ENCODE measurements around the gene SYT14.

Gene SYT14

DNA sequence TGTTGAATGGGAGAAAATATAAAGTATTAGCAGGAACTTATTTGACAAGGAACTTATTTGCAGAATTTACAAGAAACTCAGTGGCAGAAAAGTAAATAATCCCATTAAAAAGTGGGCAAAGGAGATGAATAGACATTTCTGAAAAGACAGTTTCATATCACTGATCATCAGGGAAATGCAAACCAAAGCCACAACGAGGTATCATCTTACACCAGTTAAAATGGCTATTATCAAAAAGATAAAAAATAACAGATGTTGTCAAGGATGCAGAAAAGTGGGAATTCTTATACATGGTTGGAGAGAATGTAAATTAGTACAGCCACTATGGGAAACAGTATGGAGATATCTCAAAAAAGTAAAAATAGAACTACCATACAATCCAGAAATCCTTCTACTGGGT, 61.0 kb downstream of the SYT14 start:
- peak; percentile 61 for ATAC-seq

GRCh38 chr1:210001751-210002150, 63.7 kb downstream of the SYT14 start:
- ATAC-seq: peak; percentile 33; the same call in 1 of the 3 replicates
- TF ChIP-seq RARB (CRISPR knock-in tag; IDR thresholded peaks at IDR 0.05) (no peak), TSHZ2 (CRISPR knock-in tag; IDR thresholded peaks at IDR 0.05) (no peak), ZNF565 (CRISPR knock-in tag; conservative IDR thresholded peaks at IDR 0.05; ENCODE audit: low read depth) (no peak), ZNF70 (CRISPR knock-in tag; IDR thresholded peaks at IDR 0.05) (no peak), GLIS3 (CRISPR knock-in tag; IDR thresholded peaks at IDR 0.05) (no peak), ZFP3 (CRISPR knock-in tag; IDR thresholded peaks at IDR 0.05) (no peak), POU6F1 (CRISPR knock-in tag; IDR thresholded peaks at IDR 0.05; ENCODE audit: borderline replicate concordance, low read depth) (no peak)
- TF ChIP-seq, protein P1, sequence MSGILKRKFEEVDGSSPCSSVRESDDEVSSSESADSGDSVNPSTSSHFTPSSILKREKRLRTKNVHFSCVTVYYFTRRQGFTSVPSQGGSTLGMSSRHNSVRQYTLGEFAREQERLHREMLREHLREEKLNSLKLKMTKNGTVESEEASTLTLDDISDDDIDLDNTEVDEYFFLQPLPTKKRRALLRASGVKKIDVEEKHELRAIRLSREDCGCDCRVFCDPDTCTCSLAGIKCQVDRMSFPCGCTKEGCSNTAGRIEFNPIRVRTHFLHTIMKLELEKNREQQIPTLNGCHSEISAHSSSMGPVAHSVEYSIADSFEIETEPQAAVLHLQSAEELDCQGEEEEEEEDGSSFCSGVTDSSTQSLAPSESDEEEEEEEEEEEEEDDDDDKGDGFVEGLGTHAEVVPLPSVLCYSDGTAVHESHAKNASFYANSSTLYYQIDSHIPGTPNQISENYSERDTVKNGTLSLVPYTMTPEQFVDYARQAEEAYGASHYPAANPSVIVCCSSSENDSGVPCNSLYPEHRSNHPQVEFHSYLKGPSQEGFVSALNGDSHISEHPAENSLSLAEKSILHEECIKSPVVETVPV (CRISPR knock-in tag; IDR thresholded peaks at IDR 0.05): no peak

More for the DNA sequence above, 61.0 kb downstream of the SYT14 start:
- TF ChIP-seq ZFP30 (CRISPR knock-in tag; IDR thresholded peaks at IDR 0.05) (no peak), GLIS3 (CRISPR knock-in tag; IDR thresholded peaks at IDR 0.05) (no peak)

GRCh38 chr1:210003501-210003900, 65.5 kb downstream of the SYT14 start:
- ATAC-seq: 0 out of 3 replicates have a peak, but pooled peaks have one; percentile 30
- no peak for TF ChIP-seq ISL1 (CRISPR knock-in tag; IDR thresholded peaks at IDR 0.05)
- TF ChIP-seq, protein P1 (CRISPR knock-in tag; IDR thresholded peaks at IDR 0.05): no peak
- no peak for TF ChIP-seq RARB (CRISPR knock-in tag; IDR thresholded peaks at IDR 0.05)
- TF ChIP-seq GLIS3 (CRISPR knock-in tag; IDR thresholded peaks at IDR 0.05): no peak

DNA sequence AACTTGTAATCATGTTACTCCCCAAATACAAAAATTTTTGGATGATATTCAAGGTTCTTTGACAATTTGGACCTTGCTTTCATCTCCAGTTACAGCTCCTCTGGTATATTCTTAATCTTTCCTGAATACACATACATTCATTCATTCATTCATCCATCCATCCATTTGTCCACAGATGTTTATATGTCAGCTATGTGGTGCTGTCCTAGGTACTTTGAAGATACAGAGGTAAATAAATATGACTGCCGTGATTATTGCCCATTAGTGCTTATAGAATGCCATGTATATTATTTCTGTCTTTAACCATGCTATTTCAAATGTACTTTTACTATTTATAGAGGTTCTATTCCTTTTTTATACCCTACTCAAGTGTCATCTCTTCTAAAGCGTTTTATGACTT, 72.1 kb downstream of the SYT14 start:
- ATAC-seq: no peak
- TF ChIP-seq OSR1 (CRISPR knock-in tag; IDR thresholded peaks at IDR 0.05) (no peak), SNAI2 (CRISPR knock-in tag; IDR thresholded peaks at IDR 0.05) (no peak), RARB (CRISPR knock-in tag; IDR thresholded peaks at IDR 0.05) (no peak), ZNF565 (CRISPR knock-in tag; conservative IDR thresholded peaks at IDR 0.05; ENCODE audit: low read depth) (no peak), ISL1 (CRISPR knock-in tag; IDR thresholded peaks at IDR 0.05) (no peak), TOX (CRISPR knock-in tag; IDR thresholded peaks at IDR 0.05; ENCODE audit: borderline replicate concordance) (no peak), ZFP3 (CRISPR knock-in tag; IDR thresholded peaks at IDR 0.05) (no peak), ZNF70 (CRISPR knock-in tag; IDR thresholded peaks at IDR 0.05) (no peak), ZFP30 (CRISPR knock-in tag; IDR thresholded peaks at IDR 0.05) (no peak)

- ATAC-seq: no peak
- TF ChIP-seq TSHZ2 (CRISPR knock-in tag; IDR thresholded peaks at IDR 0.05): no peak
- no peak for TF ChIP-seq ZNF8 (CRISPR knock-in tag; IDR thresholded peaks at IDR 0.05)
- TF ChIP-seq RARB (CRISPR knock-in tag; IDR thresholded peaks at IDR 0.05): no peak
- TF ChIP-seq ISL1 (CRISPR knock-in tag; IDR thresholded peaks at IDR 0.05): no peak
- no peak for TF ChIP-seq ZNF565 (CRISPR knock-in tag; conservative IDR thresholded peaks at IDR 0.05; ENCODE audit: low read depth)
- no peak for TF ChIP-seq SNAI2 (CRISPR knock-in tag; IDR thresholded peaks at IDR 0.05)
- no peak for TF ChIP-seq PPARA (CRISPR knock-in tag; IDR thresholded peaks at IDR 0.05; ENCODE audit: borderline replicate concordance)
- no peak for TF ChIP-seq TOX (CRISPR knock-in tag; IDR thresholded peaks at IDR 0.05; ENCODE audit: borderline replicate concordance)
- TF ChIP-seq ESRRG (CRISPR knock-in tag; IDR thresholded peaks at IDR 0.05): no peak
- no peak for TF ChIP-seq GLIS3 (CRISPR knock-in tag; IDR thresholded peaks at IDR 0.05)
- no peak for TF ChIP-seq ARNTL (CRISPR knock-in tag; IDR thresholded peaks at IDR 0.05; ENCODE audit: borderline replicate concordance, low read depth)
- no peak for TF ChIP-seq POU6F1 (CRISPR knock-in tag; IDR thresholded peaks at IDR 0.05; ENCODE audit: borderline replicate concordance, low read depth)
- no peak for TF ChIP-seq BACH2 (CRISPR knock-in tag; IDR thresholded peaks at IDR 0.05; ENCODE audit: borderline replicate concordance)
These were observed 83.3 kb downstream of the SYT14 start for GRCh38 chr1:210021145-210021860.

Data from SK-N-SH treated with all-trans-retinoic acid at 6 μM for 48 hours (cell line).